Activated T-cell treated with anti-CD3 and anti-CD28 coated beads, Interleukin-2, amount 50 U/mL, for 4 hours (primary cell): ENCODE measurements around the gene SAMD11. TPM values are rescaled to one million over a fixed set of nuclear protein-coding genes. Genes with fewer than 3 reads are reported as not detected.

Experiments
- ATAC-seq, 2 donors: fragments of 200-7000 bp; cut with Tn5 transposase; one replicate each; pipeline ENCODE4 v1.10.0; 2021
- DNase-seq: peaks from one replicate; pipeline ENCODE4 v3.0.0-alpha.2; 2020
- H3K27me3 Mint-ChIP-seq: one replicate; pipeline ENCODE4 v1.8.0; 2021; ENCODE audit warnings: low read depth, mixed read lengths
- H3K36me3 Mint-ChIP-seq: one replicate; pipeline ENCODE4 v1.8.0; 2022; ENCODE audit warnings: mixed read lengths; ENCODE audit not compliant: insufficient read depth
- H3K4me1 Mint-ChIP-seq: one replicate; pipeline ENCODE4 v1.8.0; 2021; ENCODE audit warnings: low read depth, mixed read lengths
- H3K4me3 Mint-ChIP-seq: one replicate; pipeline ENCODE4 v1.8.0; 2021; ENCODE audit warnings: mild to moderate bottlenecking, moderate library complexity, mixed read lengths
- H3K9me3 Mint-ChIP-seq: one replicate; pipeline ENCODE4 v1.8.0; 2021; ENCODE audit warnings: mixed read lengths
- total RNA-seq, 3 donors: library from RNA; stranded (reverse); gene quantifications; one replicate each; pipeline ENCODE4 v1.2.1, GENCODE V29; 2021

The SAMD11 gene
- total RNA-seq, 3 donors from 2014 or later = not detected

- peaks cover 4% of the 10 kb centered on the region for H3K4me1 Mint-ChIP-seq
- H3K4me3 Mint-ChIP-seq = no peak overlapping the region
- peaks cover 45% of the 10 kb centered on the region for H3K27me3 Mint-ChIP-seq
- ATAC-seq (peak; percentile 56 to 59), DNase-seq (no peak)
- H3K9me3 Mint-ChIP-seq = no peaks in the 10 kb centered on the region
- H3K36me3 Mint-ChIP-seq = no peaks in the 10 kb centered on the region
These were observed 12.6 kb upstream of the SAMD11 start for GRCh38 chr1:910881-911721.

DNA sequence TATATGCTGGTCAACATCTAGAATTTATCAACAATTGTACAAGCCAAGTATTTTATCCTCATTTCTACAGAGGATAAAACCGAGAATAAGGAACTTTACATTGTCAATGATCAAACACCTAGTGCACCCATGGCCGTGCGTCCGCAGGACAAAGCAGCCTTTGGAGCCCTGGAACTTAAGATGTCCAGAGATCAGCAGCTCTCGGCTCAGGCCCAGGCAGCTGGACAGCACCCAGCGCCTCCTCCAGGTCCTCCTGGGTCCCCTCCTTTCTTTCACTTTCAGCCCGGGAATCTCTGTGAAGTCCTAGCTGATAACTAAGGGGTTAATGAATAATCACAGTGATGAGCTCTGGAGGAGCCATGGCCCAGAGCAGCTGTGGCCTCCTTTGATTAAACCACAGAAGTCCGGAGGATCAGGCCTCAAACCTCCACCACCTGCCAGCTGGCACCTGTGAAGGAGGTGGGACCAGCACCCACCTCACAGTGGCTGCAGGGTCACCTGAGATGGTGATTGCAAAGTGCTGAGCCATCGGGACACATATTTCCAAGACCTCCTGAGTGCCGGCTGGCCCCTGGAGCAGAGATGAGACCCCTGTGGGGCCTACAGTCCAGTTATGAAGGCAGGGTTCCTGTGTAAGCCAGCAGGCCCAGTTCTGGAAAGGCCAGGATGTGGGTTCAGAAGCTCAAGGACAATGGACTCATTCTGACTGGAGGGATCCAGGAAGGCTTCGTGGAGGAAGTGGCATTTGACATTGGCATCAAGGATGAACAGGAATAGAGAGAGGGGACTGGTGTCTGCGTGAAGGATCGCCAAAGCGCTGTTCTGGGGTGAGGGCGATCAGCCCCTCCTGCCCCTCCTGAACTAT lies 11.6 kb upstream of the SAMD11 start:
- peaks cover 4% of the 10 kb centered on the region for H3K4me1 Mint-ChIP-seq
- H3K9me3 Mint-ChIP-seq = no peaks in the 10 kb centered on the region
- H3K4me3 Mint-ChIP-seq = no peak overlapping the region
- peaks cover 38% of the 10 kb centered on the region for H3K27me3 Mint-ChIP-seq
- H3K36me3 Mint-ChIP-seq = no peaks in the 10 kb centered on the region
- DNase-seq = no peak
- no peak for ATAC-seq

DNA sequence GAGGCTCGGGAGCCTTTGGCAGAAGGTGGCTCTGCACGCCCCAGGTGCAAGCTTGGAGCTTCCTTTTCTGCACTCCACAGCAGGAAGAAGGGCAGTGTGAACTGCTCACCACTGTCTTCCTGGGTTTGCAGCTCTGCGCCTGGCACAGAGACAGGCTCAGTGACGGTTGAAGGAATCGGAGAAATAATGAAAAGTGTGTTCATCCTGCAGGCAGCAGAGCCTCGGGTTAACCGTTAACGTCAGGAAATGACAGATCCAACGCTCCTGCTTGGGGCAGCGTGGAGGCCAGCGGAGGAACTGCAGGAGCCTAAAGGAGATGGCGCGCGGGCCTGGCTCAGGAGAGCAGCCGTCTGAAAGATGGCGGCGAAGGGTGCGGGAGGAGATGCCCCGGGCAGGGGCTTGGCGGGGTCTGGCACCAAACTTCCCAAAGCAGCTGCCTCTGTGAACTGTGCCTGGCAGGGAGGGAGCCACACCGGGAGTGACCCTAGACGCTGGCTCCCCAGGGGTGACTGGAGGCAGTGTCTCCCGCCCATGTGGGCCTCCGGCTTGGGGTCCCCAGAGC lies 10.9 kb upstream of the SAMD11 start:
- no peaks in the 10 kb centered on the region for H3K9me3 Mint-ChIP-seq
- ATAC-seq = peak; percentile 53 to 55
- H3K36me3 Mint-ChIP-seq = no peaks in the 10 kb centered on the region
- DNase-seq = peak; percentile 3
- H3K4me1 Mint-ChIP-seq = peaks cover 4% of the 10 kb centered on the region
- no peak overlapping the region for H3K4me3 Mint-ChIP-seq
- peaks cover 36% of the 10 kb centered on the region for H3K27me3 Mint-ChIP-seq

DNA sequence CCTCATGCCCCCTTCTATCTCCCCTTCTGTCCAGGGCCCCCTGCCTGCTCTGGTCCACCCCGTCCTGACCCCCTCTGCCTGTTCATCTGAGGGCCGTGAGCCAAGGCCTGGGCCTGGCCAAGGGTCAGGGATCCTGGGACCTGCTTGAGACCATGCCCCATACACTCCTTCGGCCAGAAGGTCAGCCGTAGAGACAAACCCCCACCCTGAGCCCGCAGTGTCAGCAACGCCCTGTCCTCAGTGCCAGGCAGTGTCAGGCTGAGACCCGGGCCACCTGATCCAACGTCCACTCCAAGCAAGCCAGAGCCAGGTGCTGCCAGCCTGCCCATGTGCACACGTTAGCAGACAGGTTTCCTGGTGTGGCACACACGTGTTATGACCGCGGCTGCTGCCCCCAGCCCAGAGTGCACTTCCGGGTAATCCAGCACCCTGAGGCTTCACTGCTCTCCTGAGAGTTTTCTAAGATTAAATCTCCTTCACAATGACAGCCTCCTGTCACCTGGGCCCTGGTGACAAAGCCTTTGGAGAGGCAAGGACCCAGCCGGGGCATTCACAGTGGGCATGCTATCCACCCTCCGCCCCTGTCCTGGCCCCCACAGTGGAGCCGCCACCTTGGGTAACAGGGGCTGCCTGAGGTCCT lies 10.1 kb upstream of the SAMD11 start:
- no peaks in the 10 kb centered on the region for H3K36me3 Mint-ChIP-seq
- H3K27me3 Mint-ChIP-seq = peaks cover 38% of the 10 kb centered on the region
- ATAC-seq (no peak), DNase-seq (no peak)
- no peaks in the 10 kb centered on the region for H3K9me3 Mint-ChIP-seq
- H3K4me1 Mint-ChIP-seq = peaks cover 4% of the 10 kb centered on the region
- H3K4me3 Mint-ChIP-seq = no peak overlapping the region

DNA sequence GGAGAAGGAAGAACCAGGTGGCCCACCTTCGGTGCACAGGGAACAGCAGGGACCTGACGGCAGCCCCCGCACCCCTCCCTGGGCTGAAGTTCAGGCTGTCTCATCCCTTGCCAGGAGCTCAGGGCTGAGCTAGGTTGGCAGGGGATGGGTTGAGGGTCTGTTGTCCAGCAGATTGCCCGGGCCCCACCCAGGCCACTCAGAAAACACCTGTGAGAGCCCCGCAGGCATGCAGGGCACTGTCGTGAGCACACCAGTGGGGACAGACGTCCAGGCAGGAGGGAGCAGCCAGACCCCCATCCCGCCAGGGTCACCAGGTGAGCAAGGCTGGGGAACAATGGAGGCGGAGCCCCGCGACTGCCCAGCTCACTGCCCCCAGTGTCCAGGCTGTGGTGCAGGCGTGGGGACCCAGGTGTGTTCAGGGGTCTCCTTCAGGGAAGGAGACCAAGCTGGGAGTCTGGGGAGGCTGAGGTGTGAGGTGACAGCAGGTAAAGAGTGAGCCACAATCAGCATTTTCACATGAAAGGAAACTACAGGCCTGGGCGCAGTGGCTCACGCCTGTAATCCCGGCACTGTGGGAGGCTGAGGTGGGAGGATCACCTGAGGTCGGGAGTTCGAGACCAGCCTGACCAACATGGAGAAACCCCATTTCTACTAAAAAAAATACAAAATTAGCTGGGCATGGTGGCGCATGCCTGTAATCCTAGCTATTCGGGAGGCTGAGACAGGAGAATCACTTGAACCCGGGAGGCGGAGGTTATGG lies 9.4 kb upstream of the SAMD11 start:
- peaks cover 40% of the 10 kb centered on the region for H3K27me3 Mint-ChIP-seq
- no peak overlapping the region for H3K4me3 Mint-ChIP-seq

DNA sequence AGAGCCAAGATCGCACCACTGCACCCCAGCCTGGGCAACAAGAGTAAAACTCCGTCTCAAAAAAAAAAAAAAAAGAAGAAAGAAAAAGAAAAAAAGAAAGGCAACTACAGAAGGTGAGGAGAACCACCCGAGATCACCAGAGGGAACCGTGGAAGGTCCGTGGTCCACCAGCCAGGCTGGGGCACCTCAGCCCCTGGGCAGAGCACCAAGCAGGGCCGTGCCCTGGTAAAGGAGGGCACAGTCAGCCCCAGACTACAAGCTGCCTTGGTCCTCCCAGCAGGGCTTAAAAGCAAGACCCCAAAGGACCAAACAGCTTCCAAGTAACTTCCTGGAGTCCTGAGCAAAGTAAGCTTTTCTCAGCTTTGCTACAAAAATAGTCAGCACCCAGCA lies 8.8 kb upstream of the SAMD11 start:
- Mint-ChIP-seq H3K27me3 (peaks cover 41% of the 10 kb centered on the region), H3K36me3 (no peaks in the 10 kb centered on the region), H3K4me1 (peaks cover 4% of the 10 kb centered on the region), H3K4me3 (no peak overlapping the region), H3K9me3 (no peaks in the 10 kb centered on the region)
- DNase-seq (no peak), ATAC-seq (no peak)

More for the DNA sequence above, 9.4 kb upstream of the SAMD11 start:
- H3K9me3 Mint-ChIP-seq = no peaks in the 10 kb centered on the region
- peaks cover 4% of the 10 kb centered on the region for H3K4me1 Mint-ChIP-seq
- no peak for ATAC-seq
- DNase-seq = no peak
- H3K36me3 Mint-ChIP-seq = no peaks in the 10 kb centered on the region

DNA sequence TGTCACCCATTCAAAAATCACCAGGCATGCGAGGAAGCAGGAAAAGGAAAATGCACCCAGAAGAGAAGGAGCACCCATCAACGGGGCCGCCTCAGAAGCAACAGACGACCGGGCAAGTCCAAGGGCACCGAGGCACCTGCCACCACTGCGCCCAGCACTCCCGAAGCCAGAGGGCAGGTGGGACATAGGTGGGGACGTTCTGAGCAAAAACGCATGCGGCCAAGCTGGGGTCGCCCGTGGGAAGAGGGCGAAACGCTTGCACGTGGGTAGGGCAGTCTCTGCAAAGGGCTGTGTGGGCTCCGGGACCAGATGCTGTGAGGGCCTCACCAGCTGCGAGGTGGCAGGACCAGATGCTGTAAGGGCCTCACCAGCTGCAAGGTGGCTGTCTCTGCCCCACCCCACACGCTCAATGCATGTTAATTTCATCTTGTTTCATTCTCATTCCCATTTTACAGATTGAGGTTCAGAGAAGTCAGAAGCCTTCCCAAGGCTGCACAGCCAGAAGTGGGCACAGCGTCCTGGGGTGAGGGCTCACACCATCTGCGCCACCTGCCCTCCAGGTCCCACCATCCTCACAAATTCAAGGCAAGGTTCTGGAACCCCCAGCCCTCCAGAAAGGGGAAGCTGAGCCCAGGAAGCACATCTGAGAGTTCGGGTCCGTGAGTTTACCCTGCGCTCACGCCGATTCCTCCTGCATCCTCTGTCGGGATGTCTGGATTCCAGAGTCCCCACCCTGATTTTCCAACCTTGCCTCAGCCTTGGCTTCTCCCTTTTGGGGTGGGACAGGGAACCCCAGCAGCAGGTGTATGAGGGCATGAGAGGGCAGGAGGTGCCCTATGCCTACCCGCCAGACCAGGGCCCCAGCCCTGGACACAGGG lies 8.2 kb upstream of the SAMD11 start:
- DNase-seq = no peak

DNA sequence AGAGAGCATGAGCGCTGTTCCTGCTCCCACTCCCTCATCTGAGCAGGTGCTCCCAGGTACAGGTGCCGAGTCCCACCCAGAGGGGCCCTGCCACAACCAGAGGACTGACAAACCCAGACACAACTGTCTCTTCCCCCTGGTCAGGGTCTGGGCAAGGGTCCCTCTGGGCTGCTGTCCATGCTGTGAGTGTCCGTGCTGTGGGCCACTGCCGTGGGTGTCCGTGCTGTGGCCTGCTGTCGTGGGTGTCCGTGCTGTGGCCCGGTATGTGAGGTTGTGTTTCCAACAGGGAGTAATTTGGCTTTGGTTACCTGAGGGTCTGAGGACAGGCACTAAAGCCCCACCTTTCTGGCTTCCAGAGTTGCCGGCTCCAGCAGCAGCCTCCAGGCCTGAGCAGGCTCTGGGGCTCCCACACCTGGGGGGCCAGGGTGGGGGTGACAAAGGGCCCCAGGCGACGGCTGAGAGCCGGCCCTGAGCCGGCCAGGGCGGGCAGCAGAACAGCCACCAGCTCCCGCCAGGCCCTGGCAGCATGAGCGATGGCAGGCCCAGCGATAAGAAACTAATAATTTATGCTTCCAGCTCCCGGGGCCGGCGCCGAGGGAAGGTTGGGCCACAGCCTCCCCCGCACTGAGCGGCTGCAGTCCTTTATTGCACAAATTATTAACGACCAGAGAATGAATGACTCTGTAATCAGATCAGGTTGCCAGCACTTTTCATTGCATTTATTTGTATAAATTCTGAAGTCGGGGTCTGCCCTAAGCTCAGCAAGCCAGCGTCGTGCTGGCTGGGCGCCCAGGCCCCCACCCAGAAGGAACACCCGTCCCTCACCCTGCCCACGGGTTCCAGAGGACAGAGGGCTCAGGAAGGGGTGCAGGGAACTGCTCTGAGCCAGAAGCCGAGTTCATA lies 7.3 kb upstream of the SAMD11 start:
- H3K27me3 Mint-ChIP-seq = peaks cover 43% of the 10 kb centered on the region
- DNase-seq (no peak), ATAC-seq (no peak)
- no peaks in the 10 kb centered on the region for H3K36me3 Mint-ChIP-seq
- H3K4me3 Mint-ChIP-seq = no peak overlapping the region
- no peaks in the 10 kb centered on the region for H3K9me3 Mint-ChIP-seq
- H3K4me1 Mint-ChIP-seq = peaks cover 11% of the 10 kb centered on the region

More for the DNA sequence above, 8.2 kb upstream of the SAMD11 start:
- Mint-ChIP-seq H3K4me3 (no peak overlapping the region), H3K9me3 (no peaks in the 10 kb centered on the region), H3K4me1 (peaks cover 7% of the 10 kb centered on the region), H3K27me3 (peaks cover 46% of the 10 kb centered on the region), H3K36me3 (no peaks in the 10 kb centered on the region)
- no peak for ATAC-seq

- H3K9me3 Mint-ChIP-seq = no peaks in the 10 kb centered on the region
- H3K4me3 Mint-ChIP-seq = no peak overlapping the region
- H3K36me3 Mint-ChIP-seq = no peaks in the 10 kb centered on the region
- no peak for DNase-seq
- no peak for ATAC-seq
- peaks cover 47% of the 10 kb centered on the region for H3K27me3 Mint-ChIP-seq
- H3K4me1 Mint-ChIP-seq = peaks cover 13% of the 10 kb centered on the region
These were observed 6.7 kb upstream of the SAMD11 start for GRCh38 chr1:917076-917459.

DNA sequence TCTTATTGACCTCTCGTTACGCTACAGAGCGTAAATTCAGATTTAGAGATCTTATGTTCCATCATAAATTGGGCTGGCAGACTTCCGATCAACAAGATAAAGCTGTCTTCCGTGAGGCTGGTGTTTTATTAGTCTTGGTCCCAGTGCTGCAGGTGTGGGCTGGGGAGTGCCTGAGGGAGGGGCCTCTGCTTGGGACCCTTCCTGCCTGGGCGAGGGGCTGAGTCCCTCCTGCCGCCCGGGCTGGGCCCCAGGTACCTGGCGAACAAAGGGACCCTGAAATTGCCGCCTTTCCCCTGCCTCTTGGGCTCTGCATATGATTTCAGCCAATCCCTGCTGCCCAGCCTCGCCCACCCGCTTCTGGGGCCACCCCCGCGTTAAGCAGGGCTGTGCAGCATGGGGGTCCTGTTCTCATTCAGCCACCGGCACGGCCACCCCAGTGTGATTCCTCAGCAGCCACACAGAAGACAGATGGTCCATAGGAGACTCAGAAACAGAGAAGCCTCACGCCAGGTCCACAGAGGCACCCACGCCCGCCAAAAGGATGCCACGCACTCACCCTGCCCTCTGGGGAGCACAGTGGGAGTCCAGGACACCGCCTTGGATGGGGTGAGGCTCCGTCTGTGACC lies 6.1 kb upstream of the SAMD11 start:
- peaks cover 47% of the 10 kb centered on the region for H3K27me3 Mint-ChIP-seq
- ATAC-seq (no peak), DNase-seq (no peak)
- H3K36me3 Mint-ChIP-seq = no peaks in the 10 kb centered on the region
- peaks cover 13% of the 10 kb centered on the region for H3K4me1 Mint-ChIP-seq
- no peaks in the 10 kb centered on the region for H3K9me3 Mint-ChIP-seq
- H3K4me3 Mint-ChIP-seq = no peak overlapping the region

DNA sequence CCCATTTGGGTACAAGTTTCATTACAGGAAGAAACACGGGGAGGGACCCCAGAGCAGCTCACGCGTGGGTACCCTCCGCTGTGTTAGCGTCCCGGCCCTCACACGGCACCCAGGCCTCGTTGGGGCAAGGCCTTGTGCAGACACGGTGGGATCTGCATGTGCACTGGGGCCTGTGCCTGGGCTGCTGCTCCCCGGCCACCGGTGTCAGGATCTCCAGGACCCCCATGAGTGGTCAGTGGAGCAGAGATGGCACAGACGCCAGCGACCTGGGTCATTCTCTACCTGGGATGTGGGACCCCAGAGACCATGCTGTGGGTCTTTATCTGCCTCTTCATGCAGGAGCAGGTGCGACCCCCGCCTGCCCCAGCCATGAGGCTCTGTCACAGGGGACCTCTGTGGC lies 5.4 kb upstream of the SAMD11 start:
- Mint-ChIP-seq H3K36me3 (no peaks in the 10 kb centered on the region), H3K9me3 (no peaks in the 10 kb centered on the region), H3K27me3 (peaks cover 52% of the 10 kb centered on the region), H3K4me1 (peaks cover 15% of the 10 kb centered on the region), H3K4me3 (no peak overlapping the region)
- ATAC-seq = no peak
- DNase-seq = no peak

GRCh38 chr1:918843-919242 lies 4.9 kb upstream of the SAMD11 start:
- DNase-seq = no peak
- Mint-ChIP-seq H3K4me1 (peaks cover 16% of the 10 kb centered on the region), H3K9me3 (no peaks in the 10 kb centered on the region), H3K36me3 (no peaks in the 10 kb centered on the region), H3K27me3 (peaks cover 53% of the 10 kb centered on the region), H3K4me3 (no peak overlapping the region)
- ATAC-seq = no peak
